Heart left ventricle (tissue), 13 donors: ENCODE data around the gene STK38L.

Experiments
- POLR2A ChIP-seq, 2 donors: fragments of 450-650 bp; IDR thresholded peaks; one replicate each; pipeline ENCODE4 v1.6.1; 2017; ENCODE audit warnings: antibody characterized with exemption in 2 of 2, mild to moderate bottlenecking in 2 of 2, moderate library complexity in 2 of 2
- TF ChIP-seq, protein P1 (sequence below), 12 donors: fragments of 200-600 bp; sonication (generic) in 4 of 12; IDR thresholded peaks; one replicate each; pipeline versions ENCODE4 v1.5.0 to v1.8.0; 2018 to 2022; ENCODE audit warnings: antibody characterized with exemption in 12 of 12, mild to moderate bottlenecking in 5 of 12
- donor health status: ischemic (EF 13 %, LVEDD 7.1; RV severe dilation, severe dysfunction).
- donor health status: DM: no; HTN: yes; CAD: no.
- donor health status: DM: no; HTN: no; CAD: no.
- donor health status: ischemic (EF 25% LVEDD 6.9; RV normal size, moderate dysfunction).
- donor health status: ischemic (EF 25% LVEDD 5.7; RV mildly dilated, moderate dysfunction).
- donor health status: ischemic (EF 35%, LVEDD 5.7; RV mildly dilated, moderate dysfunction).
- donor health status: nonischemic (EF 11% LVEDD 7.7; RV severe dilation, severe dysfunction).
- donor health status: DM: yes; HTN: yes; CAD: no.
- donor health status: PGD.
- donor health status: ischemic (EF 29% LVEDD 5.4; RV normal size, mild dysfunction).
- donor health status: nonischemic (EF 23%, LVEDD 6.1; RV moderate dilation, normal function).

- no peak for TF ChIP-seq POLR2A (IDR thresholded peaks at IDR 0.05)
- TF ChIP-seq, protein P1, sequence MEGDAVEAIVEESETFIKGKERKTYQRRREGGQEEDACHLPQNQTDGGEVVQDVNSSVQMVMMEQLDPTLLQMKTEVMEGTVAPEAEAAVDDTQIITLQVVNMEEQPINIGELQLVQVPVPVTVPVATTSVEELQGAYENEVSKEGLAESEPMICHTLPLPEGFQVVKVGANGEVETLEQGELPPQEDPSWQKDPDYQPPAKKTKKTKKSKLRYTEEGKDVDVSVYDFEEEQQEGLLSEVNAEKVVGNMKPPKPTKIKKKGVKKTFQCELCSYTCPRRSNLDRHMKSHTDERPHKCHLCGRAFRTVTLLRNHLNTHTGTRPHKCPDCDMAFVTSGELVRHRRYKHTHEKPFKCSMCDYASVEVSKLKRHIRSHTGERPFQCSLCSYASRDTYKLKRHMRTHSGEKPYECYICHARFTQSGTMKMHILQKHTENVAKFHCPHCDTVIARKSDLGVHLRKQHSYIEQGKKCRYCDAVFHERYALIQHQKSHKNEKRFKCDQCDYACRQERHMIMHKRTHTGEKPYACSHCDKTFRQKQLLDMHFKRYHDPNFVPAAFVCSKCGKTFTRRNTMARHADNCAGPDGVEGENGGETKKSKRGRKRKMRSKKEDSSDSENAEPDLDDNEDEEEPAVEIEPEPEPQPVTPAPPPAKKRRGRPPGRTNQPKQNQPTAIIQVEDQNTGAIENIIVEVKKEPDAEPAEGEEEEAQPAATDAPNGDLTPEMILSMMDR (IDR thresholded peaks at IDR 0.05): no peak
These were observed 17.6 kb upstream of the STK38L start for GRCh38 chr12:27226407-27226929.
